Measurements from ENCODE around the gene NRXN3.

DNA sequence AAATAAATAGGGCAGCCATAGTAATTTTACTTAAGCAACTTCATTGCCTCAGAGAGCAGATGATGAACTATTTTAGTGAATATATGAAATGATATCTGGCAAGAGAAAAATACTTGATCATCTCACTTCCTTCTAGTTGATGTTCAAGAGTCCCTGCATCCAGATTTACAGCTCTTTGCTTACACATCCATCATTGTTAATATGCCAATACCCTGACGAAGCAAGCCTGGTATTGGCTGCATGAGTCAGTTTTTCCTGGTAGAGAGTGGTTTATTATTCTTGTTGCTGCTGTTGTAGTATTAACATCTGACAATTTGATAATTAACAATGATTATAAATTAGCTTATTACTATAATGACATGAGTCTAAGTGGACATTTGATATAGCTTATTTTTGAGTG is 681.9 kb downstream of the NRXN3 start:
- no peak for TF ChIP-seq EZH2 (IDR thresholded peaks at IDR 0.05; ENCODE audit: insufficient read depth, low read length)
- TF ChIP-seq, protein P1, sequence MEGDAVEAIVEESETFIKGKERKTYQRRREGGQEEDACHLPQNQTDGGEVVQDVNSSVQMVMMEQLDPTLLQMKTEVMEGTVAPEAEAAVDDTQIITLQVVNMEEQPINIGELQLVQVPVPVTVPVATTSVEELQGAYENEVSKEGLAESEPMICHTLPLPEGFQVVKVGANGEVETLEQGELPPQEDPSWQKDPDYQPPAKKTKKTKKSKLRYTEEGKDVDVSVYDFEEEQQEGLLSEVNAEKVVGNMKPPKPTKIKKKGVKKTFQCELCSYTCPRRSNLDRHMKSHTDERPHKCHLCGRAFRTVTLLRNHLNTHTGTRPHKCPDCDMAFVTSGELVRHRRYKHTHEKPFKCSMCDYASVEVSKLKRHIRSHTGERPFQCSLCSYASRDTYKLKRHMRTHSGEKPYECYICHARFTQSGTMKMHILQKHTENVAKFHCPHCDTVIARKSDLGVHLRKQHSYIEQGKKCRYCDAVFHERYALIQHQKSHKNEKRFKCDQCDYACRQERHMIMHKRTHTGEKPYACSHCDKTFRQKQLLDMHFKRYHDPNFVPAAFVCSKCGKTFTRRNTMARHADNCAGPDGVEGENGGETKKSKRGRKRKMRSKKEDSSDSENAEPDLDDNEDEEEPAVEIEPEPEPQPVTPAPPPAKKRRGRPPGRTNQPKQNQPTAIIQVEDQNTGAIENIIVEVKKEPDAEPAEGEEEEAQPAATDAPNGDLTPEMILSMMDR (IDR thresholded peaks at IDR 0.05; ENCODE audit: insufficient read depth, low read depth, low read length): no peak

Measured in astrocyte (in vitro differentiated cells and primary cell).